ENCODE results near the gene PHC2.

DNA sequence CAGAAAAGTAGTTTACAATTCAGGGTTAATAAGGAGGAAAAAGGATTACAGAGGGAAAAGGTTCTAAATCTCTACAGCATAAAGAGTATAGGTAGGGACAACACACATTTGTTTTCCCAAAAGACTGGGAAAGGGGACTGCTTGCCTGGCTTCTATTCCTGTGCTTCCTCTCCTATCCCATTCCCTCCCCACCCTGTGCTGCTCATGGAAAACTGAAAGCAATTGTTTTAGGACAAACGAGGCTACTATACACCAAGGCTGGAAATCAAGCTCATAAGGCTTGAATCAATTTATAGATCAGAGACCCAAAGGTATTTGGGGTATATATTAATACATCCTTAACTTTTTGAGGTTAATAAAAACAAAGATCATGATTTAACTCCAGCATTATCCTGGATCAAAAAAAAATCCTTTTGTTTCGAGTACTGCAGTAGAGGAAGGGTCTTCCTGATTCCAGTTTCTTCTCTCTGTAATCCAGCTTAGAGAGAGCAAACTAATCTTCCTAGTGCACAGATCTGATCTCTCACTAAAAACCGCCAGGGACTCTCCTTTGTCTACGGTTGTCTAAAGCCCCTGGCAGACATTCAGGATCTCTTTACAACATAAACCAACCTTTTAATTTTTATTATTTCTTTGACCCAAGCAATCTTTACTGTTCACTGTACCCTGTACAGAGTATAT lies 72.6 kb downstream of the PHC2 start:
- TF ChIP-seq, protein P1, sequence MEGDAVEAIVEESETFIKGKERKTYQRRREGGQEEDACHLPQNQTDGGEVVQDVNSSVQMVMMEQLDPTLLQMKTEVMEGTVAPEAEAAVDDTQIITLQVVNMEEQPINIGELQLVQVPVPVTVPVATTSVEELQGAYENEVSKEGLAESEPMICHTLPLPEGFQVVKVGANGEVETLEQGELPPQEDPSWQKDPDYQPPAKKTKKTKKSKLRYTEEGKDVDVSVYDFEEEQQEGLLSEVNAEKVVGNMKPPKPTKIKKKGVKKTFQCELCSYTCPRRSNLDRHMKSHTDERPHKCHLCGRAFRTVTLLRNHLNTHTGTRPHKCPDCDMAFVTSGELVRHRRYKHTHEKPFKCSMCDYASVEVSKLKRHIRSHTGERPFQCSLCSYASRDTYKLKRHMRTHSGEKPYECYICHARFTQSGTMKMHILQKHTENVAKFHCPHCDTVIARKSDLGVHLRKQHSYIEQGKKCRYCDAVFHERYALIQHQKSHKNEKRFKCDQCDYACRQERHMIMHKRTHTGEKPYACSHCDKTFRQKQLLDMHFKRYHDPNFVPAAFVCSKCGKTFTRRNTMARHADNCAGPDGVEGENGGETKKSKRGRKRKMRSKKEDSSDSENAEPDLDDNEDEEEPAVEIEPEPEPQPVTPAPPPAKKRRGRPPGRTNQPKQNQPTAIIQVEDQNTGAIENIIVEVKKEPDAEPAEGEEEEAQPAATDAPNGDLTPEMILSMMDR (IDR thresholded peaks at IDR 0.05; ENCODE audit: low read depth, low read length) = no peak
- no peak for TF ChIP-seq POLR2A (IDR thresholded peaks at IDR 0.05; ENCODE audit: extremely low read depth, insufficient read length)

Data from NB4 (cell line).